G401.6 (cell line): Measurements from ENCODE around the gene TP63.

ENCODE experiments used
- FAIRE-seq: peaks from 2 replicates; lab custom pipeline; 2012; peaks lifted over from hg19 to GRCh38; lab: Jason Lieb, UNC

TP63 gene

DNA sequence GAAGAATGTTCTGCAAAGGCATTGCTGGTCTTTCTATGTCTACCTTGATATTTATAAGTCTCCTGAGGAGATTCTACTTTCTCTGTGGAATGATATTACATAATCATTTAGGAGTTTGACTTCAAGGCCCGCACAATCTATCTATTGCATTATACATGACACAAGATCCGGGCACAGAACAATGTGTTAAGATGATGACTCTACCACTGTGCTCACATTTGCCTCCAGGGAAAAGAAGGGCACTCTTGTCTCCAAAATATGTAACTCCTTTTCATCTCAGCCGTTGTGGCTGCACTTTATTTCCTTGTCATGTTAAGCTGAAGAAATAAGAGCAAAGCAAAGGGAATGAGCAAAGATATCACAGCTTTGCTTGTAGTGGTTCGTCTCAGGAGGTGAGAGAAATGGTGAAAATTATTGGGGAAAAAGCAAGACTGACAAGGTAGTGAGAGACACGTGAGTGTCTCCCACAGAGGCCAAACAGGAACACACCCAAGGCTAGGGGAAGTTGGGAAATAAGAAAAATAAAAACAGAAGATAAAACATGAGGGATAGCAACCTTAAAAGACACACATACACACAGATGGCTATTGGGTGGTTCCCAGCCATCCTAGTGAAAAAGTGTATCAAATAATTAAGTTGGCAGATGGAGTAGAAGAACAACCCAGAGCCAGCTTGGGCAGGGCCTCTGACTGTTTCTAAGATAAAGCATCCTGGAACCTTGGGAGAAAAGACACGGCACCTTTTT is 305.2 kb downstream of the TP63 start:
- FAIRE-seq: no peak

DNA sequence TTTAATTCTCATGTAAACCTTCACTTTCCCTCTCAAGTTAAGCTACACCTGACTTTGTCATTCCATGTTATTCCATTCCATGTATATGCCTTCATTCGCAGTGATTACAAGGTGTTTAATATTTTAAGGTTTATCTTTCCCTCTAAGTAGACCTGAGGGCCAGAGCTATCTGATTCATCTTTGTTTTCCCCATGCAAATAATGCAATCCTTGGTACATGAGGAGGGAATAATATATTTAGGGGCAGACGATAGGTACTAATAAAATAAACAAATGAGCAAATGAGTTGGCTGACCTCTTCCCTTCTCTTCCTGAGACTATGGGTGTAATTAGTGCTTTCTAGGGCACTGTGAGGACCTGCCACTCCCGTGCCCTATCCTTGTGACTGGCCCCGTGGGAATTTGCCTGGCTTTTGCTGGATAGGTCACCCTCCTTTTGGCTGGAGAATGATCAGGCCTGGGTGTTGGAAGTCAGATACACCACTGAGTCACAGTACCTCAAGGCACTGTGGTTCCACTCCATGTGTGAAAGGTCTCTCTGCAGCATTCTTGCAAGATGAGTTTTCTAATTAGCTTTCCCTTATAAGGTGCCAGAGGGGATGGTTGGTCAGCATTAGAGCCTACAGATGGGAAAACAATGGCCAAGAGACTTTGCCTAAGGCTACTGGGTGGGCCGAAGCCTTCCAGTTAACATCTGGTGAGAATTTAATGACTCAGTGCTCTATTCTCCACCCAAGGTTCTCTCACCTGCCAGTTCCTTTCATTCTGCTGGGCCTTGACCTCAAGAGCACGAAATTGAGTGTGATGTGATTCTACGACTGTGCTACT is 306.3 kb downstream of the TP63 start:
- FAIRE-seq: no peak

DNA sequence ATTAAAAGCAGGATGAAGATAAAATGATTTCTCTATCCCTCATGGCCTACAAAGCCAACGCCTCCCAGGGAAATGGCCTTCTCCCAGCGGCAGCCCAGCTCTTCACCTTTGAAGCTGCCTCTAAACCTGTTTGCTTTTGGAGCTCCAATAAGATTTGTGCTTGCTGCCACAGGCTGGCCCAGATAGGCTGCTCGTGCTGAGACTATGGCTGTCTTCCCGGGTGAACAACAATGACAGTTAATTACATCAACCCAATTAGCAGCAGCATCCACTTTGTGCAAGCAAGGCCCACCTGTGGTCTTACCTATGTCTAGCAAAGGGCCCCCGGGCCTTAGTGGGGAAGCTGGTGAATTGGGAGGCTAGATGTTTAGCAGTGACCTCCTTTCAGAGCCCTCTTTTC is 309.9 kb downstream of the TP63 start:
- FAIRE-seq: no peak

DNA sequence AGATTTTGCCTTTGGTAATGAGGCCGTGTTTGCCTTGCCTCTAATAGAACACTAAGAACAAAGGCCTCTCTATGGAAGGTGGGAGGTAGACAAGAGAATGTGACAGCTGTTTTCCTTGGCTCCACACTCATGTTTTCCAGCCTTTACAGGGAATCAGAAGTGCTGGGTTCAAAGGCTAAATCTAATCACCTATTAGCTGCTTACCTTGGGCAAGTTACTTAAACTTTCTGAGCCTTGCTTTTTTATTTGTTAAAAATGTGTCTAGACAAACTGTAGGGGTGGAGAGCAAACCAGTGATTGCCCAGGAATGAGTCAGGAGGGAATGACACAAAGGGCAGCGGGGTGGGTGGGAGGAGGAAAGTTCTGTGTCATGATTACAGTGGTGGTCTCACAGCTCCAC is 310.5 kb downstream of the TP63 start:
- no peak for FAIRE-seq

DNA sequence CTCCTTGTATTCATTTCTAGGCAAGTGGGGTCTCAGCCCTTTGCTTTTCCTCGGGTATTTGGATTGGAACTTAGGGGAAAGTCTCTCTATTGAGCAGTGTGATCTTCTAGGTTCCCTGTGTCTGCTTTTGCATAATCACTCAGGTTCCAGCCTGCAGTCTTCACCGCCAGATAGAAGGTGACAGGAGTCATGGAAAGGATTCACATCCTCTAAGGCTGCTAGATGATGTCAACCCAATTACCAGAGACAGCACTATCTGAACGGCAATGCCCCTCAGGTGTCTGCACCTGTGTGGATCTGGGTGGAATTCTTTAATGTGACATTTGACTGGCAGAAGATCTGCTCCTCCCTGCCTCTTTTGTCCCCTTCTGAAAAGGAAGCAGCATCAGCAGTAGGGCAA is 311.8 kb downstream of the TP63 start:
- no peak for FAIRE-seq

DNA sequence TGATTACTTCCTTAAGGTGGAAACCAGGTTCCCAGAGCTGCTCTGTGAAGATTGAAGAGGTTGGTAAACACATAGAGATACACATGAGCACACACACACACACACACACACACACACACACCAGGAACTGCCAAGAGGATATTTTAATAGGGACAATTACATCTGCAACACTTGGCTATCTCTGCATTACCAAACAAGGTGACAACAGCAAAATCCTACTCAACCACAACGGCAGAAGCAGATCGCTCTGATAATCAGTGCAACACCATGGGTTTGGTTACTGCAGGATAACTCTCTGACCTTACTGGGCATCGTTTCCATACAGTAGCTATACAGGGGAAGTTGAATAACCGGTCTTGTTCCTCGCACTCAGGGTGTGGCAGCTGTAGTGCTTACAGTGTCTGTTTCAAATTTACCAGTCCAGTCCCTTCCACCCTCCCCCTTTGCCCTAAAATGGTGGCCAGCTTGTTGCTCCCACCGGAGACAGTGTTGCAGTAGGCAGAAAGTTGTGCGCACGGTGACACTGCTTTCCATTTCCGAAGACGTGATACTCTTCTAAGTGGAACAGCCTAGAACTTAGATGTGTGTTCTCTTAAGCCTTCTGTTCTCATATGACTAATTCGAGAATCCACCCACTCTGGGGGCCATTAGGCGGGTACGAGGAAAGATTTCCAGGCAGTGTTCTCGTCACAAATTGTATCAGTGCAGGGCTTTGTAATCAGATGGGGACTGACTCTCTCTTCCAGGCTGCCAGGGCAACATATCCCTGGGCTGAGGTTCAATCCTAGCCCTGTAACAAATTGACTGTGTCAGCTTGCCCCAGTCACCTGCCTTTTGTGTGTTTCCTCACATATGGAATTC is 313.3 kb downstream of the TP63 start:
- FAIRE-seq: no peak

DNA sequence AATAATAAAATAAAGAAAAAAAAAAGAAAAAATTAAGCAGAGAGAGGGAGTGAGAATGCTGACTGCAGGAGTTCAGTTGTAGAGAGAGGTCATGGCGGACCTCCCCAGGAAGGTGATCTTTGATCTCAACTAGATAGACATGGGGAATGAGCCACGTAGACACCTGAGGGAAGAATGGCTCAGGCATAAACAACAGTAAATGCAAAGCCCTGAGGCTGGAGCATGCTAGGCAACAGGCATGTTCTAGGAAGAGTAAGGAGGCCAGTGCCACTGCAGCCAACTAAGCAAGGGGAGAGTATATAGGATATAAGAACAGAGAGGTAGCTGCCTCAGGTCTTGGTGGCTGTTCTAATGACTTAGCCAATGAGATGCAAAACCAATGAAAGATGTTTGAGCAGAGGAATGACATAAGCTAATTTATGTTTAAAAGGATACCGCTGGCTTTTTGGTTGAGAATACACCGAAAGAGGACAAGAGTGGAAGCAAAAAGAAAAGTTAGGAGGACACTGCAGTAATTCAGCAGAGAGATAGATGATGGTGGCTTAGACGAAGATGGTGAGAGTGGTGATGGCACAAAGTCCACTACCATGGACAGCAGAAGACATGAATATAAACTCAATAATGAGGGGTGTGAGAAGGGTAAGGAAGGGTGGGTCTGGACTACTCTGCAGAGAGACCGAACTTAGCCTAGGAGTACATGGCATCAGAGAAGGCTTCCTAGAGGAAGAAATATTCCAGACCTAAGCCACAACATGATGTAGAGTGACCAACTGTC is 314.9 kb downstream of the TP63 start:
- no peak for FAIRE-seq
